BLaER1 treated with 17β-estradiol and CSF1 and Interleukin-3, amounts not matched to agents 10 nM and 100 nM (cell line): ENCODE measurements around the gene KIRREL3.
A peak's percentile ranks its signal among the peaks of the same experiment; 100 is the strongest.

ENCODE experiments used
- H3K27ac ChIP-seq, 11 experiments: shearing (Covaris generic); formaldehyde crosslinking; 2 replicates each; pipeline ENCODE4 v1.8.1; 2022
- H3K27me3 ChIP-seq, 11 experiments: shearing (Covaris generic); formaldehyde crosslinking; 2 replicates each; pipeline ENCODE4 v1.8.1; 2022
- H3K36me3 ChIP-seq, 11 experiments: shearing (Covaris generic); formaldehyde crosslinking; 2 replicates each; pipeline ENCODE4 v1.8.1; 2022
- H3K4me1 ChIP-seq, 10 experiments: shearing (Covaris generic); formaldehyde crosslinking; 2 replicates each; pipeline ENCODE4 v1.8.1; 2022
- H3K4me2 ChIP-seq, 11 experiments: shearing (Covaris generic); formaldehyde crosslinking; 2 replicates each; pipeline ENCODE4 v1.8.1; 2022
- H3K4me3 ChIP-seq, 10 experiments: shearing (Covaris generic); formaldehyde crosslinking; 2 replicates each; pipeline ENCODE4 v1.8.1; 2022
- H3K9ac ChIP-seq, 11 experiments: shearing (Covaris generic); formaldehyde crosslinking; 2 replicates each; pipeline ENCODE4 v1.8.1; 2022
- H3K9me3 ChIP-seq, 11 experiments: shearing (Covaris generic); formaldehyde crosslinking; replicated peaks in 1 of 11; 2 replicates each; pipeline ENCODE4 v1.8.1; 2022
- H4K20me1 ChIP-seq, 11 experiments: shearing (Covaris generic); formaldehyde crosslinking; 2 replicates each; pipeline ENCODE4 v1.8.1; 2022
- Cebpa-rat ChIP-seq, 11 experiments: shearing (Covaris generic); IDR thresholded peaks; 2 replicates each; pipeline ENCODE4 v1.8.1; 2022

Gene KIRREL3

DNA sequence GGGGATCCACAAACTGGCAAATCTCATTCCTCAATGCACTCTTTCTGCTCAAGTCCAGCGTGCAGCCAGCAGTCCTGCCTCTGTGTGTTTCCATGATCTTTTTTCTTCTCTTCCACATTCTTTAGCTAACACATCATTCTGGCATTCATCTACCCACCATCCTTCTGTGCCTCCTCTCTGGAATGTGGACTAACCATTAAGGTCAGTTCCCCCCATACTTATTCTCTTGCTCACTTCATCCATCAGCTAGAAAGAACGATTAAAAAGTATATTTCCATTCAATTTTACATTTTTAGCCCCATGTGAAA lies 7.8 kb downstream of the KIRREL3 start:
- H3K4me3 ChIP-seq, result no peak overlapping the region
- no peaks in the 10 kb centered on the region for H3K9me3 ChIP-seq
- no peak overlapping the region for H3K9ac ChIP-seq
- H3K4me2 ChIP-seq, result no peak overlapping the region
- H3K27me3 ChIP-seq, result peaks cover 0 to 7% (median 0%) of the 10 kb centered on the region in 11 experiments; a peak in 2 of 22 replicates
- H3K36me3 ChIP-seq, result no peaks in the 10 kb centered on the region
- H3K27ac ChIP-seq, result no peak overlapping the region
- TF ChIP-seq Cebpa-rat (IDR thresholded peaks at IDR 0.05), result no peak
- H3K4me1 ChIP-seq, result peaks cover 0 to 3% (median 0%) of the 10 kb centered on the region in 10 experiments; a peak in 1 of 20 replicates
- H4K20me1 ChIP-seq, result no peaks in the 10 kb centered on the region

DNA sequence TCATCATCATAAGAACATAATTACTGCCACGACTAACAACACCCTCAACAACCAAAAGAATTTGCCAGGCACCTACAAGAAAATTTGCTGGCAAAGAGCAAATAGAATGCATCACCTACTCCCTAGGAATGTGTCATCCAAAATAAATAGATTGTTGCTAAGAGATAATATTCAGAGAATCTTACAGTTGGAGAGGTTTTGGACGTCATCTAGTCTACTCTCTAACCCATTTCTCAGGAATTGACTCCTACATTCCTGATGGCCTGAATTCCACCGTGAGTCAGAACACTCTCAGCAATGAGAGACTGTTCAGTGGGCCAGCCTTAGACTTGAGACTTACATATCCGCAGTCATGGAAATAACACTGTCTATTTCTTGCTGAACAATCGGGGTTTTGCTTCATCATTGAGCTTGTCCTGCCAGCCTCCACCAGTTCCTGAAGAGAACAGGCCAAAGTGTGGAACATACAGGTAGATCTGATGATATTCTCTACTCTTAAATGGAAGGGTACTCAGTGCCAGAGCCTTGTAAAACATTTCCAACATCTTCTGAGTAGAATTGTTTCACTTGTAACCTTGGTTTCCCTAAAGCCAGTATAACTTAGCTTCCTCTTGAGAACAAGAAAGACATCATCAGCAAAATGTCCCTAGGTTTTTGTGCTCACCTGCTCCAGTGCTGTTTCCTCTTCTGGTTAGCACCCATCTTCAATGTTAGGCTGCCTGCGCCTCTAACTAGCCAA lies 8.3 kb downstream of the KIRREL3 start:
- Histone ChIP-seq H3K27ac (no peak overlapping the region), H3K9ac (no peak overlapping the region), H3K27me3 (peaks cover 0 to 2% (median 0%) of the 10 kb centered on the region in 11 experiments; a peak in 1 of 22 replicates), H3K36me3 (no peaks in the 10 kb centered on the region), H3K9me3 (no peaks in the 10 kb centered on the region), H3K4me3 (no peak overlapping the region), H3K4me1 (peaks cover 0 to 3% (median 0%) of the 10 kb centered on the region in 10 experiments; a peak in 1 of 20 replicates), H3K4me2 (no peak overlapping the region), H4K20me1 (no peaks in the 10 kb centered on the region)
- TF ChIP-seq Cebpa-rat (IDR thresholded peaks at IDR 0.05), result no peak

DNA sequence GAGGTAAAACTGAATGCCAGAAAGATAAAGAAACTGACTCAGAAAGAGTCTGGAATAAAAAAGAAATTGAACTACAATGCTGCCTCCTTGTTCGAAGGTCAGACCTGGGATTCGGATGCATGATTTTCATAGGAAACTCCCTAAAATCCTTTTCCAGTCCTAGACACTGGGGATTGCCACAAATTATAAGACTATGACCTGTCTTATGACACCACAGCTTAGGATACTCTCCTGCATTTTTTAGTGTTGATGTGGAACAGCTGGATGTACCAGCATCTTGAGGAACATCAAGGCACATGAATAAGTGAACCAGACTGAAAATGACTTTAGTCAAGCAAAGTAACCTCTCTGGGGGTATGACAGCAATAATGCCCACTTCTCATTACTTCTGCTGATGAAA lies 9.0 kb downstream of the KIRREL3 start:
- H3K27ac ChIP-seq, result no peak overlapping the region
- H3K4me2 ChIP-seq, result no peak overlapping the region
- no peak for TF ChIP-seq Cebpa-rat (IDR thresholded peaks at IDR 0.05)
- H3K4me1 ChIP-seq, result peaks cover 0 to 3% (median 0%) of the 10 kb centered on the region in 10 experiments; a peak in 1 of 20 replicates
- no peak overlapping the region for H3K4me3 ChIP-seq
- no peaks in the 10 kb centered on the region; a peak in 1 of 22 replicates for H3K27me3 ChIP-seq
- no peaks in the 10 kb centered on the region for H3K36me3 ChIP-seq
- H4K20me1 ChIP-seq, result no peaks in the 10 kb centered on the region
- H3K9me3 ChIP-seq, result no peaks in the 10 kb centered on the region
- no peak overlapping the region for H3K9ac ChIP-seq

DNA sequence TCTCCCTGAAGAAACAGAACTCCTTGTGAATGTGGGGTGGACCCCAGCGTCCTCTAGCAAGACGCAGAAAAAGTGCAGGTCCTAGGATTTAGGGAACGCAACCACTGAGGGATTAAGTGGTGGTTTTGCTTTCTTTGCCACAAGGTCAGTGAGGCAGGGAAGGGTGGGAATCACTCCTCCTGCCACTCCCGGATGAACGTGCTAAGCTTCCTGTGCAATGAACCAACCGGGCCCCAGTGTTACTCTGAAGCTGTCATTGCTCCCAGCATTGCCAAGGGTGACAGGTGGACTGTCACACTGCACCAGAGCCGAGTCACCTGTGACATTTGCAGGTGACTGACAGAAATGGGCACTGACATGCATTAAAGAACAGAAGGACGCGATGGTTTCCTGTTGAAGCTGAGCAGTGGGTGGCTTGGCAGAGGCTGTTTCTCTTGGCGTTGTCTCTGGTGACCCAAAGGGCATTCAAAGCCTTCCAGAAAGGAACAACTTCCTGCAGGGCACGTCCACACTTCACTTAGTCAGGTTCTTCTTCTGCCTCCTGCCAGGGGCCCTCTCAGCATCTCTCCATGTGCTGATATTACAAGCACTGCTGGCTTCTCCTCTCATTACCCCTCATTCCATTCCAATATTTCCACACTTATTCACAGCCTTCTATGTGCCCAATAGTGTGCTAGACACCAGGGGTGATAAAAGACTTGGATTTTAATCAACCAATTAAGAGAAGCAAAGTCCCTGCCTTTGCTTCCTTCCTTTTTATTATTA lies 9.7 kb downstream of the KIRREL3 start:
- Histone ChIP-seq H3K27ac (no peak overlapping the region), H3K4me3 (no peak overlapping the region), H3K4me1 (peaks cover 0 to 3% (median 0%) of the 10 kb centered on the region in 10 experiments; a peak in 1 of 20 replicates), H3K4me2 (no peak overlapping the region), H4K20me1 (no peaks in the 10 kb centered on the region), H3K27me3 (no peaks in the 10 kb centered on the region), H3K9me3 (no peaks in the 10 kb centered on the region), H3K36me3 (no peaks in the 10 kb centered on the region), H3K9ac (no peak overlapping the region)
- TF ChIP-seq Cebpa-rat (IDR thresholded peaks at IDR 0.05), result no peak

DNA sequence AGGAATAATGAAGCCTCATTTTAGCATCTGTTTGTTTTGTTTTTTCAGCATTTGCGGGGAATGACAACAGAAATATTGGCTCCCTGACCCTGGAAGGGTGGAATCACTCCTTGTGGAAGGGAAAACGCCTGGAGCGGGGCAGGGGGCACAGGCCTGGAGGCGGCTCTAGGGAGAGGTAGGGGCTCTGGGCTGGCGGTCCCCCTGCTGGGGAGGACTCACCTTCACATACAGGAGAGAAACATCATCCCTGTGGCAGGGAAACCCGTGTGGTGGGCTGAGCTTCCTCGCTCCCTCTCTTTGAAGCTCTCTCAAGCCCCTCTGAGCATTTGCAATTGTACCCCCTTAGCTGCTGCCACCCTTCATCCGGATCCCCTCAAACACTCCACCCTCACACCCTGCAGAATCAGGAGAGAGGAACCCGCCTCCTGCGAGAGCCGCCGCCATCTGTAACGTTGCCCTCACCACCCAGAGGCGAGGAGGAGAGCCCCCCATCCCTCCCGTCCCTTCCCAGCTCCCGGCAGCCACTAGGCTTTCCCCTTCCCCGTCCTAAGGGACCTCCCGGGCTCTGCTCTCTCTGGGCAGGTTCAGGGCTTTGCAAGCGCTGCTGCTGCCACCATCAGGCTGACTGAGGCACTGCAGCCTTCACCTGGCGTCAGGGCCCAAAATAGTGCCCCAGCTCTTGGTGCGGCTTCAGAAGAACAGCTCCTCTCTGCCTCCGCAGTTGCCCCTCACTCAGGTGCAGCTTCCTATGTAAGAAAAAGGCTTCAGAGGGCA lies 10.4 kb downstream of the KIRREL3 start:
- H3K27ac ChIP-seq, result no peak overlapping the region
- H3K4me3 ChIP-seq, result no peak overlapping the region
- H3K4me1 ChIP-seq, result peaks cover 0 to 3% (median 0%) of the 10 kb centered on the region in 10 experiments; a peak in 1 of 20 replicates
- no peaks in the 10 kb centered on the region for H4K20me1 ChIP-seq
- TF ChIP-seq Cebpa-rat (IDR thresholded peaks at IDR 0.05), result no peak
- H3K9ac ChIP-seq, result no peak overlapping the region
- H3K36me3 ChIP-seq, result no peaks in the 10 kb centered on the region
- H3K9me3 ChIP-seq, result no peaks in the 10 kb centered on the region
- peak overlapping the region in 10 of 11 experiments; percentile 36 to 61 (median 50); a peak in 16 of 22 replicates for H3K4me2 ChIP-seq
- no peaks in the 10 kb centered on the region for H3K27me3 ChIP-seq

DNA sequence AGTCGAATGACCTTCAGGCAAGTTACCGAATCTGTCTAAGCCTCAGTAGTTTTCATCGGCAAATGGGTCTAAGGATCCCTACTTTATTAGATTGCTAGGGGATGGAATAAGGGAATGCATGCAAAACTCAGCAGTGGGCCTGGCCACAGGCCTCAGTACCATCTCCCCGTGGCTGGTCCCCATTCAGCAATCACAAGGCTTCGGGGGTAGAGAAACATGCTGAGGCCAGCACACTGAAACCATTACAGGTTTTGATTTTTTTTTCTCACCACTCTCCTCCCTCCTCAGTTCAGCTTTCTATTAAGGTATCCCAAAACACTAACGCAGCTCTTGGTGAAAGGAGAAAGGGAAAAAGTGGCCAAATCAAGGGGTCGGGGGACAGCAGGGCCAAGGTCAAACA lies 11.9 kb downstream of the KIRREL3 start:
- Histone ChIP-seq H3K36me3 (no peaks in the 10 kb centered on the region), H3K9me3 (no peaks in the 10 kb centered on the region), H4K20me1 (no peaks in the 10 kb centered on the region), H3K27ac (no peak overlapping the region), H3K4me2 (no peak overlapping the region), H3K4me1 (peaks cover 0 to 3% (median 0%) of the 10 kb centered on the region in 10 experiments; a peak in 1 of 20 replicates), H3K27me3 (no peaks in the 10 kb centered on the region), H3K9ac (no peak overlapping the region), H3K4me3 (no peak overlapping the region)
- TF ChIP-seq Cebpa-rat (IDR thresholded peaks at IDR 0.05), result no peak

DNA sequence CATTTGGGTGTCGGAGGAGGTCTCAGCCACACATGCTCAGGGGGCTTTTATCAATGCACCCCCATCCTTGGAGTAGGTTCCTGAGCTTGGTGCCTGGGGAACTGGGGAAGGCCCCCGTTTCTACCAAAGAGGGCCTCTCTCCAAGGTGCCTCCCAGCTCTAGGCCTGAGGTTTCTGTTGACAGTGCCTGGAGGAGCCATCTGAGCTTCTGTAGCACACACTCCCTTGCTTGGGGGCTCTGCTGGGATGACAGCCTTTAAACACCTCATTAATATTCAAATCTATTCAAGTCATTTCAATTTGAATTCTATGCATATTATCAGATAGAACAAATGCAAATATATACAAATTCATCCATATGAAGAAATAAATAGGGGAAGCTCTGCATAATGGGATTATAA lies 18.9 kb downstream of the KIRREL3 start:
- Histone ChIP-seq H3K4me3 (no peak overlapping the region), H3K9ac (no peak overlapping the region), H3K4me2 (no peak overlapping the region), H3K9me3 (no peaks in the 10 kb centered on the region), H4K20me1 (no peaks in the 10 kb centered on the region), H3K4me1 (no peaks in the 10 kb centered on the region), H3K36me3 (no peaks in the 10 kb centered on the region), H3K27me3 (no peaks in the 10 kb centered on the region), H3K27ac (no peak overlapping the region)
- no peak for TF ChIP-seq Cebpa-rat (IDR thresholded peaks at IDR 0.05)

DNA sequence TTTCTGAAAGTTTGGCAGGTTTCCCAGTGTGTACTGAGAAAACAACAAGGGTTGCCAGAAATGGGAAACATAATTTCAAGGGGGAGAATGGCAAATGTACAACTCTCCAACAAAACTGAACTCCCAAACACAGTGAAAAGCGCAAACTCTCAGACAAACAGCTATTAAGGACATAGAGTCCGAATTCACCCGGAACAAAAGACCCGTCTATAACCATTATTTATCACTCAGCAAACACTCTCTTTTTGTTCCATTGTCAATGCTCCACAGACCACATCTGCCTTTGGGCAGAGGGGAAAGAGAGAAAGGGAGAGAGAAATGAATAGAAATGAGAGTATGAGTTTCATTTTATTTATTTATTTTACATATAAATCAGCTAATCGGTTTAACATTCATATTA lies 21.7 kb downstream of the KIRREL3 start:
- H3K36me3 ChIP-seq, result no peaks in the 10 kb centered on the region
- H3K9ac ChIP-seq, result no peak overlapping the region
- no peaks in the 10 kb centered on the region for H3K27me3 ChIP-seq
- H4K20me1 ChIP-seq, result no peaks in the 10 kb centered on the region
- no peaks in the 10 kb centered on the region for H3K9me3 ChIP-seq
- H3K4me3 ChIP-seq, result no peak overlapping the region
- no peak for TF ChIP-seq Cebpa-rat (IDR thresholded peaks at IDR 0.05)
- no peak overlapping the region for H3K4me2 ChIP-seq
- H3K4me1 ChIP-seq, result no peaks in the 10 kb centered on the region
- no peak overlapping the region for H3K27ac ChIP-seq

DNA sequence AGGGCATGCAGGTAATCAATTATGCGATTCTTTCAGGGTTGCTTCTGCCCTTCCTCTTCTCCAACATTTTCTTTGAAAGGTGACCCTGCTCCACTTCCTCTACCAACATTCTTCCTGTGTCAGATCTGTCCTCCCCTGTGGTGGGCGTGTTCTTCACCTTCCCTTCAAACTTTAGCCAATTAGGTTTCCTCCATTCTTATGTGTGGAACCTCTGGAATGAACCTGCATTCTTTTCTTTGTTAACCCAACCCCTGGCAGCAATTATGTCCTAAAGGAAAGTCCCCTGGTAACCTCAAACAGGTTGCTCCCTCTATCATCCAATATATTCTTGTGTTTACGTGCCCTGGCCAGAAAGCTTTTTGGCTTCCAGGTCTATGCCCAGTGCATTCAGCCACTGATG lies 22.4 kb downstream of the KIRREL3 start:
- no peak for TF ChIP-seq Cebpa-rat (IDR thresholded peaks at IDR 0.05)
- no peaks in the 10 kb centered on the region for H3K4me1 ChIP-seq
- no peak overlapping the region for H3K9ac ChIP-seq
- no peak overlapping the region for H3K4me3 ChIP-seq
- no peaks in the 10 kb centered on the region for H3K36me3 ChIP-seq
- H3K27me3 ChIP-seq, result no peaks in the 10 kb centered on the region
- H3K27ac ChIP-seq, result no peak overlapping the region
- no peaks in the 10 kb centered on the region for H4K20me1 ChIP-seq
- no peaks in the 10 kb centered on the region for H3K9me3 ChIP-seq
- H3K4me2 ChIP-seq, result no peak overlapping the region
